SK-N-SH (cell line): Measurements from ENCODE around the gene HYAL3.

Source experiments
- CHD2 ChIP-seq: fragments of 150-350 bp; IDR thresholded peaks from 2 replicates; pipeline ENCODE4 v1.6.1; 2018; ENCODE audit warnings: low read length; ENCODE audit not compliant: partially characterized antibody
- EZH2phosphoT487 ChIP-seq: fragments of 200-600 bp; sonication (generic); IDR thresholded peaks from 2 replicates; pipeline ENCODE4 v1.6.1; 2017; ENCODE audit warnings: low read depth, mixed run types, mild to moderate bottlenecking, antibody characterized with exemption, moderate library complexity, borderline replicate concordance
- FOXJ3 ChIP-seq: sonication (generic); formaldehyde crosslinking; IDR thresholded peaks from 2 replicates; pipeline ENCODE4 v1.5.1; 2020; ENCODE audit warnings: mild to moderate bottlenecking, missing genetic modification reagents
- JUND ChIP-seq: IDR thresholded peaks from 2 replicates; pipeline ENCODE4 v1.4.0; 2012
- NRF1 ChIP-seq: IDR thresholded peaks from 2 replicates; pipeline ENCODE4 v1.6.1; 2012; ENCODE audit warnings: low read depth, mild to moderate bottlenecking, low read length
- POLR2AphosphoS5 ChIP-seq: IDR thresholded peaks from 2 replicates; pipeline ENCODE4 v1.6.1; 2012; ENCODE audit warnings: low read depth, low read length
- RCOR1 ChIP-seq: fragments of 150-350 bp; IDR thresholded peaks from 2 replicates; pipeline ENCODE4 v1.6.1; 2017; ENCODE audit warnings: antibody characterized with exemption, low read length
- REST ChIP-seq: IDR thresholded peaks from 2 replicates; pipeline ENCODE4 v1.6.1; 2012; ENCODE audit warnings: mild to moderate bottlenecking, low read depth, low read length, moderate library complexity
- RXRA ChIP-seq: IDR thresholded peaks from 2 replicates; pipeline ENCODE4 v1.4.0; 2012; ENCODE audit warnings: low read depth, mild to moderate bottlenecking, borderline replicate concordance
- YY1 ChIP-seq: IDR thresholded peaks from 2 replicates; pipeline ENCODE4 v1.4.0; 2012; ENCODE audit warnings: low read depth, mild to moderate bottlenecking
- TF ChIP-seq, protein P1 (sequence below): IDR thresholded peaks from 2 replicates; pipeline ENCODE4; 2012
- TF ChIP-seq, protein P2 (sequence below): fragments of 200-600 bp; sonication (generic); IDR thresholded peaks from 2 replicates; pipeline ENCODE4 v1.6.1; 2017; ENCODE audit warnings: antibody characterized with exemption, mild to moderate bottlenecking, moderate library complexity

DNA sequence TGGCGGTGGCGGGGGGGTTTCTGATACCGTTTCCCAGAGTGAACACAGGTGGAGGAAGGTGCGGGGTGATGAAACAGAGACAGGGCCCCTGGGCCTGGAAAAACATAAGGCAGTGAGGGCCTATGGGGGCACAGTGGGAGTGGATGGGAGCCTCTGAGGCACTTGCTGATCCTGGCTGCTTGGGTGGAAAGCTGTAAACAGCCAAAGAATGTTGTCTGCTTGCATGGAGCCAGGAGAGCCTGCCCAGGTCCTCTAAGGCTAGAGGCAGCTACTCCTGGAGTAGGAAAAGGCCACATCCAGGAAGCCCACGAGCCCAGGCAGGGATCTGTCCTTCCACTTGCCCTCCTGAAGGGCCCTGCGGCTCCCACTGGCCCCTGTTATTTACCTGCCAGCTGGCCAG lies 33.2 kb downstream of the HYAL3 start:
- no peak for TF ChIP-seq NRF1
- no peak for TF ChIP-seq EZH2phosphoT487
- TF ChIP-seq, protein P1, sequence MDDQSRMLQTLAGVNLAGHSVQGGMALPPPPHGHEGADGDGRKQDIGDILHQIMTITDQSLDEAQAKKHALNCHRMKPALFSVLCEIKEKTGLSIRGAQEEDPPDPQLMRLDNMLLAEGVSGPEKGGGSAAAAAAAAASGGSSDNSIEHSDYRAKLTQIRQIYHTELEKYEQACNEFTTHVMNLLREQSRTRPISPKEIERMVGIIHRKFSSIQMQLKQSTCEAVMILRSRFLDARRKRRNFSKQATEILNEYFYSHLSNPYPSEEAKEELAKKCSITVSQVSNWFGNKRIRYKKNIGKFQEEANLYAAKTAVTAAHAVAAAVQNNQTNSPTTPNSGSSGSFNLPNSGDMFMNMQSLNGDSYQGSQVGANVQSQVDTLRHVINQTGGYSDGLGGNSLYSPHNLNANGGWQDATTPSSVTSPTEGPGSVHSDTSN: no peak
- TF ChIP-seq YY1: no peak
- TF ChIP-seq, protein P2, sequence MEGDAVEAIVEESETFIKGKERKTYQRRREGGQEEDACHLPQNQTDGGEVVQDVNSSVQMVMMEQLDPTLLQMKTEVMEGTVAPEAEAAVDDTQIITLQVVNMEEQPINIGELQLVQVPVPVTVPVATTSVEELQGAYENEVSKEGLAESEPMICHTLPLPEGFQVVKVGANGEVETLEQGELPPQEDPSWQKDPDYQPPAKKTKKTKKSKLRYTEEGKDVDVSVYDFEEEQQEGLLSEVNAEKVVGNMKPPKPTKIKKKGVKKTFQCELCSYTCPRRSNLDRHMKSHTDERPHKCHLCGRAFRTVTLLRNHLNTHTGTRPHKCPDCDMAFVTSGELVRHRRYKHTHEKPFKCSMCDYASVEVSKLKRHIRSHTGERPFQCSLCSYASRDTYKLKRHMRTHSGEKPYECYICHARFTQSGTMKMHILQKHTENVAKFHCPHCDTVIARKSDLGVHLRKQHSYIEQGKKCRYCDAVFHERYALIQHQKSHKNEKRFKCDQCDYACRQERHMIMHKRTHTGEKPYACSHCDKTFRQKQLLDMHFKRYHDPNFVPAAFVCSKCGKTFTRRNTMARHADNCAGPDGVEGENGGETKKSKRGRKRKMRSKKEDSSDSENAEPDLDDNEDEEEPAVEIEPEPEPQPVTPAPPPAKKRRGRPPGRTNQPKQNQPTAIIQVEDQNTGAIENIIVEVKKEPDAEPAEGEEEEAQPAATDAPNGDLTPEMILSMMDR: no peak
- no peak for TF ChIP-seq REST
- TF ChIP-seq JUND: no peak
- TF ChIP-seq CHD2: no peak
- no peak for TF ChIP-seq POLR2AphosphoS5
- no peak for TF ChIP-seq FOXJ3 (CRISPR knock-in tag)
- no peak for TF ChIP-seq RXRA
- no peak for TF ChIP-seq RCOR1
